Right lobe of liver (tissue), 6 donors: ENCODE data around the gene PLCB1. TPM values are rescaled to one million over a fixed set of nuclear protein-coding genes. Genes with fewer than 3 reads are reported as not detected.

Experiments used
- ATAC-seq, 4 donors: fragments of 200-7000 bp; cut with Tn5 transposase; one replicate each; pipeline ENCODE4 v1.9.1; 2020; ENCODE audit warnings: mild to moderate bottlenecking in 4 of 4, moderate library complexity in 4 of 4
- DNase-seq, 3 donors: peaks; one replicate each; pipeline ENCODE4 v3.0.0-alpha.2; 2020
- H3K27ac ChIP-seq, 3 donors: fragments of 200-600 bp; one replicate each; pipeline ENCODE4 v1.8.0; 2022
- H3K27me3 ChIP-seq, 2 donors: fragments of 200-600 bp; one replicate each; pipeline ENCODE4 v1.8.0; 2022
- H3K36me3 ChIP-seq, 4 donors: fragments of 200-600 bp; sonication (generic) in 1 of 4; one replicate each; pipeline versions ENCODE4 v1.5.1 to v1.8.0; 2017 to 2022; ENCODE audit warnings: control low read depth in 1 of 4
- H3K4me1 ChIP-seq, 4 donors: fragments of 200-600 bp; sonication (generic) in 1 of 4; one replicate each; pipeline versions ENCODE4 v1.5.1 to v1.8.0; 2017 to 2022; ENCODE audit warnings: control low read depth in 1 of 4
- H3K4me3 ChIP-seq, 3 donors: fragments of 200-600 bp; one replicate each; pipeline ENCODE4 v1.8.0; 2022
- H3K9me3 ChIP-seq, 4 donors: fragments of 200-600 bp; sonication (generic) in 1 of 4; one replicate each; pipeline versions ENCODE4 v1.5.1 to v1.8.0; 2017 to 2022; ENCODE audit warnings: control low read depth in 1 of 4
- CTCF ChIP-seq, 4 donors: fragments of 200-600 bp in 3 of 4; fragments of 450-650 bp in 1 of 4; IDR thresholded peaks; one replicate each; pipeline versions ENCODE4 v1.5.1 to v1.8.0; 2016 to 2022; ENCODE audit warnings: antibody characterized with exemption in 4 of 4, mild to moderate bottlenecking in 2 of 4
- POLR2A ChIP-seq: fragments of 450-650 bp; IDR thresholded peaks from one replicate; pipeline ENCODE4 v1.6.1; 2017; ENCODE audit warnings: antibody characterized with exemption, mild to moderate bottlenecking
- WGBS: methylation state at CpG from one replicate; pipeline ENCODE4 v1.1.6; 2018; ENCODE audit warnings: low coverage, low lambda C conversion rate; ENCODE audit not compliant: insufficient coverage; ENCODE audit errors: missing lambda C conversion rate; 5-methylcytosine and 5-hydroxymethylcytosine counted together
- intact Hi-C, 2 donors: fragments of 100-400 bp; cut with DNase I; formaldehyde crosslinking; loops; one replicate each; pipeline versions ENCODE4 v1.11.2 to v1.14.1; 2022
- total RNA-seq, 6 experiments: library from RNA; depleted of rRNA in 2 of 6; stranded (reverse); fragments of >200 nt in 2 of 6; fragmentation: NEBNext Ultra II Directional in 3 of 6; extraction: Animal tissue kit (Norgen Biotek cat#: 25700) in 3 of 6; gene quantifications; one replicate each; pipeline versions ENCODE4 v1.1.0 to v1.2.4, GENCODE V29; 2016 to 2023
- donor health status: DM: no; HTN: yes; CAD: no.
- donor health status: DM: no; HTN: no; CAD: no.
- donor health status: DM: no; HTN: no; CAD: no.
- donor health status: DM: no; HTN: yes; CAD: no.
- donor health status: DM: no; HTN: yes; CAD: no.

The PLCB1 gene
- total RNA-seq, 6 experiments from 2014 or later, result 5.0 to 9.9 (median 5.7) TPM

- Histone ChIP-seq H3K27ac (no peak overlapping the region), H3K36me3 (no peaks in the 10 kb centered on the region), H3K9me3 (no peaks in the 10 kb centered on the region), H3K4me3 (no peak overlapping the region), H3K27me3 (no peaks in the 10 kb centered on the region), H3K4me1 (no peaks in the 10 kb centered on the region)
- no peak for ATAC-seq
- TF ChIP-seq CTCF (IDR thresholded peaks at IDR 0.05), result no peak
- TF ChIP-seq POLR2A, result no peak
- 67% methylated on average over 1 of the region's 1 CpG for whole genome bisulfite sequencing
- intact Hi-C loops, result no loop called here
- no peak for DNase-seq
These were observed 759.0 kb downstream of the PLCB1 start for GRCh38 chr20:8891039-8891438.

- H3K4me3 ChIP-seq, result no peak overlapping the region
- no peaks in the 10 kb centered on the region for H3K27me3 ChIP-seq
- ATAC-seq (no peak), DNase-seq (no peak)
- no peak overlapping the region for H3K27ac ChIP-seq
- intact Hi-C loops, result no loop called here
- TF ChIP-seq CTCF (IDR thresholded peaks at IDR 0.05), result no peak
- no peak for TF ChIP-seq POLR2A
- H3K4me1 ChIP-seq, result no peaks in the 10 kb centered on the region
- no peaks in the 10 kb centered on the region for H3K36me3 ChIP-seq
- H3K9me3 ChIP-seq, result no peaks in the 10 kb centered on the region
These were observed 763.4 kb downstream of the PLCB1 start for GRCh38 chr20:8895472-8895871.

- DNase-seq (no peak), ATAC-seq (no peak)
- Histone ChIP-seq H3K4me3 (no peak overlapping the region), H3K27ac (no peak overlapping the region), H3K27me3 (no peaks in the 10 kb centered on the region), H3K4me1 (no peaks in the 10 kb centered on the region), H3K36me3 (no peaks in the 10 kb centered on the region), H3K9me3 (no peaks in the 10 kb centered on the region)
- TF ChIP-seq POLR2A (no peak), CTCF (IDR thresholded peaks at IDR 0.05) (no peak)
- intact Hi-C loops, result no loop called here
These were observed 766.8 kb downstream of the PLCB1 start for GRCh38 chr20:8898823-8899222.

GRCh38 chr20:8901237-8902025 lies 769.4 kb downstream of the PLCB1 start:
- TF ChIP-seq POLR2A, result no peak
- Histone ChIP-seq H3K4me1 (no peaks in the 10 kb centered on the region), H3K36me3 (no peaks in the 10 kb centered on the region), H3K9me3 (no peaks in the 10 kb centered on the region), H3K4me3 (no peak overlapping the region), H3K27ac (no peak overlapping the region), H3K27me3 (no peaks in the 10 kb centered on the region)
- WGBS, result 64% methylated on average over 8 of the region's 8 CpGs
- DNase-seq (no peak), ATAC-seq (no peak)
- intact Hi-C loops, result no loop called here

- Histone ChIP-seq H3K27ac (no peak overlapping the region), H3K36me3 (no peaks in the 10 kb centered on the region), H3K27me3 (no peaks in the 10 kb centered on the region), H3K4me3 (no peak overlapping the region), H3K4me1 (no peaks in the 10 kb centered on the region), H3K9me3 (no peaks in the 10 kb centered on the region)
- intact Hi-C loops, result no loop called here
- no peak for ATAC-seq
- TF ChIP-seq CTCF (IDR thresholded peaks at IDR 0.05) (no peak), POLR2A (no peak)
- DNase-seq, result no peak
- 64% methylated on average over 2 of the region's 2 CpGs for WGBS
These were observed 771.9 kb downstream of the PLCB1 start for GRCh38 chr20:8903655-8904605.
